Left ventricle myocardium inferior (tissue), 1 donor: Measurements from ENCODE around the gene MEOX1. TPM values are rescaled to one million over a fixed set of nuclear protein-coding genes. Genes with fewer than 3 reads are reported as not detected.

Source experiments
- DNase-seq: peaks from one replicate; pipeline ENCODE4 v3.0.0-alpha.2; 2020
- H3K27ac ChIP-seq: fragments of 200-600 bp; replicated peaks from 2 replicates; pipeline ENCODE4 v1.8.0; 2021
- H3K27me3 ChIP-seq: fragments of 200-600 bp; 2 replicates; pipeline ENCODE4 v1.8.0; 2021; ENCODE audit warnings: low read depth
- H3K36me3 ChIP-seq: fragments of 200-600 bp; 2 replicates; pipeline ENCODE4 v1.8.0; 2021
- H3K4me1 ChIP-seq: fragments of 200-600 bp; 2 replicates; pipeline ENCODE4 v1.8.0; 2021
- H3K4me3 ChIP-seq: fragments of 200-600 bp; 2 replicates; pipeline ENCODE4 v1.8.0; 2021; ENCODE audit warnings: mild to moderate bottlenecking, moderate library complexity
- H3K9me3 ChIP-seq: fragments of 200-600 bp; replicated peaks from 2 replicates; pipeline ENCODE4 v1.8.0; 2021
- intact Hi-C: fragments of 100-400 bp; cut with micrococcal nuclease; formaldehyde crosslinking; loops from one replicate; pipeline ENCODE4 v1.11.0; 2022
- total RNA-seq: library from RNA; stranded (reverse); fragmentation: NEBNext Ultra II Directional; extraction: Animal tissue kit (Norgen Biotek cat#: 25700); gene quantifications from one replicate; pipeline ENCODE4 v1.2.1, GENCODE V29; 2021
- TF ChIP-seq, protein P1 (sequence below): fragments of 200-600 bp; IDR thresholded peaks from 2 replicates; pipeline ENCODE4 v1.8.0; 2021; ENCODE audit warnings: antibody characterized with exemption, mild to moderate bottlenecking, borderline replicate concordance
- donor health status: DM: no; HTN: yes; CAD: no; lungs with severe emphysema.

Gene MEOX1
- total RNA-seq, 1 donor from 2014 or later = 8.4 TPM

DNA sequence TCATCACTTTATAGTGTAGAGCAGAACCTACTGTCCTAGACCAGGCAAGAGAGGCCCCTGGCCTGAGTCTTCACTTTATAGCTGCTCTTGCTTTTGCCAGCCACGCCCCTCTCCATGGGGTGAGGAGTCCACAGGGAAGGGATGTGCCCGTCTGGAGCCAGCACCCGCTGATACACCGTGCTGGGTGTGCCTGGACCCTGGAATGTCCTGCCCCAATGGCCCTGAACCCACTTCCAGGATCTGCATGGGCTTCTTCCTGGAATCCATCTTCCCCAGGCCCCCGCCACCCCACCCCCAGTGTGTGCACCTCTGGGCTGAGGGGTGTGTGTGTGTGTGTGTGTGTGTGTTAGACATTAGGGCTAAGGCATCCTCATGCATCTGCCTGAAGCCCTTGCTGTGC, 44.9 kb downstream of the MEOX1 start:
- no peaks in the 10 kb centered on the region for H3K27me3 ChIP-seq
- no peak for DNase-seq
- intact Hi-C loops = no loop called here
- no peak overlapping the region for H3K27ac ChIP-seq
- H3K9me3 ChIP-seq = no peaks in the 10 kb centered on the region
- H3K36me3 ChIP-seq = no peaks in the 10 kb centered on the region
- H3K4me1 ChIP-seq = peaks cover 6% of the 10 kb centered on the region
- TF ChIP-seq, protein P1, sequence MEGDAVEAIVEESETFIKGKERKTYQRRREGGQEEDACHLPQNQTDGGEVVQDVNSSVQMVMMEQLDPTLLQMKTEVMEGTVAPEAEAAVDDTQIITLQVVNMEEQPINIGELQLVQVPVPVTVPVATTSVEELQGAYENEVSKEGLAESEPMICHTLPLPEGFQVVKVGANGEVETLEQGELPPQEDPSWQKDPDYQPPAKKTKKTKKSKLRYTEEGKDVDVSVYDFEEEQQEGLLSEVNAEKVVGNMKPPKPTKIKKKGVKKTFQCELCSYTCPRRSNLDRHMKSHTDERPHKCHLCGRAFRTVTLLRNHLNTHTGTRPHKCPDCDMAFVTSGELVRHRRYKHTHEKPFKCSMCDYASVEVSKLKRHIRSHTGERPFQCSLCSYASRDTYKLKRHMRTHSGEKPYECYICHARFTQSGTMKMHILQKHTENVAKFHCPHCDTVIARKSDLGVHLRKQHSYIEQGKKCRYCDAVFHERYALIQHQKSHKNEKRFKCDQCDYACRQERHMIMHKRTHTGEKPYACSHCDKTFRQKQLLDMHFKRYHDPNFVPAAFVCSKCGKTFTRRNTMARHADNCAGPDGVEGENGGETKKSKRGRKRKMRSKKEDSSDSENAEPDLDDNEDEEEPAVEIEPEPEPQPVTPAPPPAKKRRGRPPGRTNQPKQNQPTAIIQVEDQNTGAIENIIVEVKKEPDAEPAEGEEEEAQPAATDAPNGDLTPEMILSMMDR = no peak
- H3K4me3 ChIP-seq = no peak overlapping the region

DNA sequence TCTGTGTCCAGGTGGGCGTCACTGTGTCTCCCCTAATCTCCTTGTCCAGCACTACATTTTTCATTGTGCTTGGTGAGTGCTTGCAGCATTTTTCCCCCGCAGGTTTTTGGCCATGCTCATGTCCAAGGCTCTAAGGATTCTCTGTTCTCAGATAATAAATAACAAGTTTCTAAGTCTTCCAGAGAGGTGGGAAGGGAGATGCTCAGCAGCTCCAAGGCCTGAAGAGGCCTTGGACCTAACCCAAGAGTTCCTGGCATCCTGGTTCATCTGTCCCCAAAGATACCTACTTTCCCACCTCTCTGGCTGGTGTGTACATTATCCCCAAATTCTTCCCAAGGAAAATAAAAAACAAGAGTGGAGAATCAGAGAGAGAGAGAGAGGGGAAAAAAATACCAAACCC, 45.3 kb downstream of the MEOX1 start:
- DNase-seq = no peak
- no peak overlapping the region for H3K27ac ChIP-seq

GRCh38 chr17:43616029-43616351, 45.7 kb downstream of the MEOX1 start:
- no peak overlapping the region for H3K27ac ChIP-seq
- no peak for DNase-seq
- no peaks in the 10 kb centered on the region for H3K36me3 ChIP-seq
- TF ChIP-seq, protein P1 = no peak
- no peaks in the 10 kb centered on the region for H3K27me3 ChIP-seq
- peaks cover 6% of the 10 kb centered on the region for H3K4me1 ChIP-seq
- intact Hi-C loops = no loop called here
- no peaks in the 10 kb centered on the region for H3K9me3 ChIP-seq
- no peak overlapping the region for H3K4me3 ChIP-seq

More for the DNA sequence above, 45.3 kb downstream of the MEOX1 start:
- intact Hi-C loops = no loop called here
- Histone ChIP-seq H3K4me1 (peaks cover 6% of the 10 kb centered on the region), H3K36me3 (no peaks in the 10 kb centered on the region), H3K27me3 (no peaks in the 10 kb centered on the region), H3K9me3 (no peaks in the 10 kb centered on the region), H3K4me3 (no peak overlapping the region)
- TF ChIP-seq, protein P1 = no peak

GRCh38 chr17:43615330-43616028, 46.2 kb downstream of the MEOX1 start:
- Histone ChIP-seq H3K4me3 (no peak overlapping the region), H3K4me1 (peaks cover 1% of the 10 kb centered on the region), H3K36me3 (no peaks in the 10 kb centered on the region), H3K27me3 (no peaks in the 10 kb centered on the region), H3K27ac (no peak overlapping the region), H3K9me3 (no peaks in the 10 kb centered on the region)
- intact Hi-C loops = no loop called here
- TF ChIP-seq, protein P1 = no peak
- DNase-seq = no peak

- no peak overlapping the region for H3K4me3 ChIP-seq
- no peaks in the 10 kb centered on the region for H3K36me3 ChIP-seq
- H3K27ac ChIP-seq = no peak overlapping the region
- no peaks in the 10 kb centered on the region for H3K9me3 ChIP-seq
- TF ChIP-seq, protein P1 = no peak
- H3K27me3 ChIP-seq = no peaks in the 10 kb centered on the region
- H3K4me1 ChIP-seq = no peaks in the 10 kb centered on the region
- intact Hi-C loops = no loop called here
- no peak for DNase-seq
Observed at GRCh38 chr17:43614561-43614960, 47.2 kb downstream of the MEOX1 start.

DNA sequence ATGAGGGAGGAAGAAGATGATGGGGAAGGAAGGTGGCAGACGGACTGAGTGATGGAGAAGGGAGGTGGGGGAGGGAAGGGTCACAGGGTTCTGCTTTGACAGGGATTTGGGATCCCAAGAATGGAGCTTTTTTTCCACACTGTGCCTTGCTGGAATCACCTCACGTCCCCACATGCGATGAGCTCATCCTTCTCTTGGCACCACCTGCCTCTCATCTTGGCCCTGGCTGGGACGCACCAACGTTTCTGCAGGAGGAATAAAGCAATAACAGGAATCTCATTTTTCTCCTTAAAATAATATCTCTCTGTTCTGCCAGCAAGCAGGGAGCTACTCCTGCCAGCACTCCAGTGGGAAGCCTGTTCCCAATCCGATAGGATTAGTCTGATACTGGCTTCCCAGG, 47.8 kb downstream of the MEOX1 start:
- no peaks in the 10 kb centered on the region for H3K9me3 ChIP-seq
- H3K27ac ChIP-seq = no peak overlapping the region
- no peaks in the 10 kb centered on the region for H3K36me3 ChIP-seq
- H3K4me3 ChIP-seq = no peak overlapping the region
- TF ChIP-seq, protein P1 = no peak
- no peaks in the 10 kb centered on the region for H3K27me3 ChIP-seq
- peaks cover 4% of the 10 kb centered on the region for H3K4me1 ChIP-seq
- intact Hi-C loops = no loop called here
- DNase-seq = no peak
